Fibroblast of skin of back (primary cell): ENCODE data around the gene MMP27.

Experiments used
- DNase-seq: peaks from one replicate; pipeline ENCODE4 v3.0.0-alpha.2; 2013

MMP27 gene

DNA sequence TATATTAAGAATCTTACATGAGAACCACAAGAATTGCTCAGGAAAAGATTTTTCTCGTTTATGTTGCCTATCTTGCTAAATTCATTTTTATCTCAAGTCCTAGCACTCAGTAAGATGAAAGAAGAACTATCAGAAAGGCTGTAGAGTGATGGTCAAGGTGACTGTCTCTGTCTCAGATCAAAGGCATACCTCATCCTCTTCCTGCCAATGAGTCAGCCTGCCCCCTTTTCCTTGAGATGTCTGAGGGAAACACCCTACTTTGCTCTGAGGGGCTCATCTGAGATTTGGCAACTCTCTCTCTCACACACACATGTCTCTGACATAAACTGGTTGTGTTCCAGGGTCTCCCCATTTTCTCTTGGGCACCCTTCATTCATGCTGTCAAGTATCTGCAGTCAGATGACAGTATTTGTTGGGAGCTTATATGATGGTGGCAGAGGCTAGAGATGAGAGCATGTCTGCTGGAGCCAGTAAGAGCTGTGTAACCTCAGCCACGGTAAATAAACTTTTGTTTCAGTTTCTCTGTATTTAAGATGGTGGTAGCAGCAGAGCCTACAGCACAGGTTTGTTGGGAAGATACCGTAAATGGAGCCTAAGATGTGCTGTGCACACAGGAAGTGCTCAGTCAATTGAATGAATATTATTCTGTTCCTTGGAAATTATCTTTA is 1.6 kb downstream of the MMP27 start:
- DNase-seq = no peak

- no peak for DNase-seq
These were observed 10.4 kb downstream of the MMP27 start for GRCh38 chr11:102695201-102695600.

- DNase-seq = no peak
These were observed 19.8 kb downstream of the MMP27 start for GRCh38 chr11:102685754-102686153.

- DNase-seq = peak; percentile 4
These were observed 20.2 kb downstream of the MMP27 start for GRCh38 chr11:102685338-102685737.

DNA sequence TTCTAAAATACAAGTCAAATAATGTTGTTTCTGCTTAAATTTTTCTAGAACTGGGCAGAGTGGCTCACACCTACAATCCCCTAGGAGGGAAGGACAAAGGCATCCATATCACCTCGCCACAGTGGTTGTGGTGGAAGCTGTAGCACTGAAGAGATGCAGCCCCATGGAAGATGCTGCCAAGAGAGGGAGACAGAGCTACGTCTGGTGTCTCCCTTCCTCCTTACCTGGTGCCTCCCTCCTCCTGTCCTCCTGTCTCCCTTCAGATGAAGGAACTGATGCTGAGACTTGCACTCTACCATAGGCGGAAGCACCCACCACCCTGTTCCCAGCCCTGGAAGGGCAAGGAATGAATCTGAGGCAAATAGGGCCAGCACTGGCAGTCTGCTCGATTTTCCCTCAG is 22.3 kb downstream of the MMP27 start:
- no peak for DNase-seq

DNA sequence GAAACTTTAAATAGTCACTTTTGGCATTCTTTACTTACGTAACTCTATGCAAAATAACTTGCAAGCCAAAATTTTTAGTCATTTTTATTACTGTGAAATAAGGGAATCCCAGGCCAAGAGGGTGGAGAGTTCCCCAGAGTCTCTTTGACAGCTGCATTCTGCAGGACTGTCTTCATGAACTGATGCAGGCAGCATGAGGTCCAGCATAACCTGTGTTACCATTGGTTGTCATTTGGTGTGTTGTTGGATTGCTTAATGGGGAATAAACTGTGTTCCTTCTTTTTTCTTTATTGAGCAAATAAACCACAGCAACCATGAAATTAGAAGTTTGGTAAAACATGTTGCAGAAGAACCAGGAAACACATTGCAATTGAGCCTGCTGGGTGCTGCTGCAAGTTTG is 24.6 kb downstream of the MMP27 start:
- DNase-seq = peak; percentile 32

DNA sequence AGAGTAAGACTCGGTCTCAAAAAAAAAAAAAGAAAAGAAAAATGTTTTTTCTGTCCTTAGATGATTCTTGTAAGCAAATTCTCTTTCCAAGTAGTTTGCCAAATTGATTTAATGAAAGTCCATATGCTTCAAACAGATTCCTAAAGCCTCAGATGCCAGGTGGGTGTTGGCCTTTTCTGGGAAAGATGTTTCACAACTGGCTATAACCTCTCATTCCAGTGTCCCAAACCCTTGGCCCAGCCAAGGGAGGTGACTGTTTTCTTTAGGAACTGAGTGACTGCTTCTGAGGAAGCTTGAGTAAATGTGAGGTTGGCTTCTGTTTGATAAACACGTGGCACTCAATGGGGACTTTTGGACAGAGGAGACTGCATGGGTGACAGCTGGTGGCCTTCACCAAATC is 27.5 kb downstream of the MMP27 start:
- no peak for DNase-seq

GRCh38 chr11:102676084-102676483 is 29.5 kb downstream of the MMP27 start:
- no peak for DNase-seq

DNA sequence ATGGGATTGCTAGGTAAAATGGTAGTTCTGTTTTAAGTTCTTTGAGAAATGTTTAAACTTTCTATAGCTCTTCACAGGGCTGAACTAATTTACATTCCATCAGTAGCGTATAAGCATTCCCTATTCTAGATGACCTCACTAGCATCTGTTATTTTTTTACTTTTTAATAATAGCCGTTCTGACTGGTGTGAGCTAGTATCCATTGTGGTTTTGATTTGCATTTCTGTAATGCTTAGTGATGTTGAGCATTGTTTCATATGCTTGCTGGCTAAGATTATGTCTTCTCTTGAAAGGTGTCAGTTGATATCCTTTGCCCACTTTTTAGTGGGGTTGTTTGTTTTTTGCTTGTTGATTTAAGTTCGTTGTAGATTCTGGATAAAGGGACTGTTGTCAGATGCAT is 35.9 kb downstream of the MMP27 start:
- DNase-seq = peak; percentile 62

DNA sequence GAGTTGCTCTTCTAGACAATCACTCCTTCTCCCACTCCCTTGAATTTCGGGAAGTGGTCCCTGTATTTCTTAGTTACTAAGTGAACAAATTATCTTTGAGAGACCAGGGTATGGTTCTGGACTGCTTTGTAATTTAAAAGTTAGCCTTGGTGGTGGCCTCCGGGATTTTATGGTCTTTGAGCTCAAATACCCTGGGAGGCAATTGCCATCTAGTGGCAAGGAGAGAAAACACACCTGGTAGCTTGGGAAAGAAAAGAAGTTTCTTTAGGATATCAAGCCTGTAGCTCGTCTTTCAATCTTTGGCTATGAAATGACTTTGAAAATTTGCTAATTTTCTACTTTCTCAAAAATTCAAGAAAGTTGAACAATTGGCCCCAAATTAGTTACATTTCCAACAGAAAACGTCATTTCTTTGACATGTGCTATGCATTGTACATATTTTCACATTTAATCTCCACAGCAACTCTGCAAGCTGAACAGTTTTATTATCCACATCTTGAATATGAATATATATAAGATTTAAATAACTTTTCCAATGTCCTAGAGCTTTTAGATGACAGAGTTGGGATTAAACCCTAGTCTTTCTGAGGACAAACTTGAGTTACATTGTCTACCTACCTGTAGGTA is 39.1 kb downstream of the MMP27 start:
- peak; percentile 55 for DNase-seq

DNA sequence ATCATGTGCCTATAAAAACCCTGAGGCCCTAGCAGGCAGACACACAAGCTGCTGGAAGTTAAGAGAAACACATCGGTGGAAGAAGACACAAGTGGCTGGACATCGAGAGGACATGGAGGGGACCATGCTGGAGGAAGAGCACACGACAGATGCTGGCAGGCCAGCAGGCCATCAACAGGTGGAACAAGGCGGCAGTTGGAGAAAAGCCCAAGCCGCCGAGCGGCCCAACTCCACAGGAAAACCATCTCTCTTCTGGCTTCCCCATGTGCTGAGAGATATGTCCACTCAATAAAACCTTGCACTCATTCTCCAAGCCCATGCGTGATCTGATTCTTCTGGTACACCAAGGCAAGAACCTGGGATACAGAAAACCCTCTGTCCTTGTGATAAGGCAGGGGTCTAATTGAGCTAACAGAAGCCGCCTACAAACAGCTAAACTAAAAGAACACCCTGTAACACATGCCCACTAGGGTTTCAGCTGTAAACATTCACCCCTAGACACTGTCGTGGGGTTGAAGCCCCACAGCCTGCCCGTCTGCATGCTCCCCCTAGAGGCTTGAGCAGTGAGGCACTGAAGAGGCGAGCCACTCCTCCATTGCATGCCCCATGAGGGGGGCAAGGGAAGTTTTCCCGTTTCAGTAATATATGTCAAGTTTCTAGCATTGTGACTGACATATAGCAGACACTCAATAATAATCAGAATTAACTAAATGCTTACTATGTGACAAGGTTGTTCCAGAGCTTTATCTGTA is 41.4 kb downstream of the MMP27 start:
- DNase-seq = no peak

DNA sequence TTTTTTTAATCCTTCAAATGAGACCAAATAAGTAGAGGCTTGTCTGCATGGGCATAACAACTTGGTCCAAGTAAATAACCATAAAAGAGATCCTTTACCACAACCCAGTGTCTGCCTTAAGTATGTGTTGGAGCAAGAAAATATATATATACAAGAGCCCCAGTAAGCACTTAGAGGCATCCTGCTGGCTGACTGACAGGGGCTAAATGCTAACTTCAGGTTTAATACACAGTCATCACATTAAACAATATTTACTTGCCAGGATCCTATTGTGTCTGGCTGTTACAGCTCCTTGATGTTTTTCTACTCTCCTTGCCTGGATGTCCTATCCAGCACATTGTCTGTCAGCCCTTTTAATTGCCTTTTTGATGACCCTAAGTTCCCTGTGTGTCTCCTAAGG is 43.0 kb downstream of the MMP27 start:
- no peak for DNase-seq

- DNase-seq = no peak
These were observed 44.5 kb downstream of the MMP27 start for GRCh38 chr11:102661040-102661439.

- no peak for DNase-seq
These were observed 49.0 kb downstream of the MMP27 start for GRCh38 chr11:102656528-102656927.

- DNase-seq = no peak
These were observed 50.0 kb downstream of the MMP27 start for GRCh38 chr11:102655547-102655946.

DNA sequence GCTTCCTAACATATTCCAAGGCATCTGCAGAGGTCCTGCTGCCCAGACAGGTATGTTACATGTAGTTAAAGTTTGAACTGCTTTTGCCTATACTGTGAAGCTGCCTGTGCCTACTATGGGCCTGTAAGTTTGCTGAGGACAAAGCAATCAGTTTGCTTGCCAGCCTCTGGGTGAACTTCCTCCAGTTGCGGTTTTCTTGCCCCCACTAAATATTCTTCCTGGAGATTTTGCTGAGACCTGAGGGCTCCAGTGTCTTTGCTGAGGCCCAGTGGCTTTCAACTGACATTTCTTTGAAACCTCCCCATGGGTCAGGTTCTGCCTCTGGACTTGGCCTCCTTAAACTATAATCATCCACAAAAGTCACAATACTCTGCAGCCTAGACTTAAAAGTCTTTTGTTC is 50.8 kb downstream of the MMP27 start:
- DNase-seq = no peak

DNA sequence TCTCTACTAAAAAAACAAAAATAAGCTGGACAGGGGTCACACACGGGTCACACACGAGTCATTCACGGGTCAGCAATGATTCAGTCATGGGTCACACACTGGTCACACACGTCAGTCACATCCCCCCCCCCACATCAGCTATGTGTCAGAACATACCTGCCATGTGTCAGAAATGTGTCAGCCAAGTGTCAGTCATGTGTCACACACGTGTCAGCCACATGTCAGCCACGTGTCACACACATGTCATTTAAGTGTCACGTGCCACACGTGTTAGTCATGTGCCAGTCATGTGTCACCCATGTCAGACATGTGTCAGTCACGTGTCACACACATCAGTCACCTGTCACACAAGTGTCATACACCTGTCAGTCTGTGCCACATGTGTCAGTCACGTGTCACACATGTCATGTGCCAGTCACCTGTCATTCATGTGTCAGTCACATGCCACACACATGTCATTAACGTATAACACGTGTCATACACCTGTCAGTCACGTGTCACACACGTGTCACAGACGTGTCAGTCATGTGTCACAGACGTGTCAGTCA is 51.8 kb downstream of the MMP27 start:
- DNase-seq = no peak

DNA sequence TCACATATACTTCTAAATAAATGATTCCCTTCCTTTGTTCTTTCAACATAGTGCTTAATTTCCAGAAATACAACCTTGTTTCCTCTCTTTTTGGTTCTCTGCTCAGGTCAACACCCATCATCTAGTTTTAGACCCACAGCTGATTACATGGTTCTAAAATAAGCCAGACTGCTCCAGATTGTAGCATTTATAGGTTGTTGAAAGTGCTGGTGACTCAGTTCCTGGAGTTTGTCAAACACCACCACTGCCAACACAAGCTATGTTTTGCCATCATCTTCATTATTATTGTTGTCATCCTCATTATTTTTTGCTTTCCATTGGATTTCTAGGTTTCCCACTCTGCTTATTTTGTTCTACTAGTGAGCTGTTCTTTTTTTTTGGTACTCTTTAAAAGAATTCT is 58.1 kb downstream of the MMP27 start:
- no peak for DNase-seq

GRCh38 chr11:102643941-102644340 is 61.6 kb downstream of the MMP27 start:
- DNase-seq = no peak
